GM18498 (cell line): ENCODE measurements around the gene ZNF354B.
"Not testable (repeated sequence)": the region's sequence is repeated elsewhere in the genome, so short reads cannot be mapped to it uniquely, and the experiment has no call there.

ENCODE experiments used
- ATAC-seq: cut with Tn5 transposase; IDR thresholded peaks from one replicate; pipeline ENCODE4 v1.9.1; 2021; ENCODE audit warnings: mild to moderate bottlenecking, moderate library complexity; ENCODE audit not compliant: unreplicated experiment

ZNF354B gene

GRCh38 chr5:178859625-178860521 is at the start of gene ZNF354B:
Gene ZNF354B (plus strand): TSS chr5:178859953. CDS start chr5:178861048, 1,095 bp downstream.
- peak; percentile 98 for ATAC-seq

GRCh38 chr5:178817506-178817905 is 42.2 kb upstream of the ZNF354B start:
- no peak for ATAC-seq

- no peak for ATAC-seq
These were observed 41.7 kb upstream of the ZNF354B start for GRCh38 chr5:178818094-178818493.

DNA sequence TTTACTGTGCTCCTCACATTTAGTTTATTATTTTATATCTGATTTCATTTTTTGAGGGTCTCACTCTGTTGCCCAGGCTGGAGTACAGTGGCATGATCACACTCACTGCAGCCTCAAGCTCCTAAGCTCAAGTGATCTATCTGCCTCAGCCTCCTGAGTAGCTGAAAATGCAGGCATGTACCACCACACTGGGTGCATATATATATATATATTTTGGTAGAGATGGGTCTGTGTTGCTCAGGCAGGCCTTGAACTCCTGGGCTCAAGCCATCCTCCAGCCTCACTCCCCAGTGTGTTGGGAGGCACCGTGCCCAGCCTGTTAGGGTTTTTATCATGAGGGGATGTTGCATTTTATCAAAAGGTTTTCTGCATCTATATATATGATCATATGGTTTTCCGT is 39.8 kb upstream of the ZNF354B start:
- ATAC-seq, result no peak

DNA sequence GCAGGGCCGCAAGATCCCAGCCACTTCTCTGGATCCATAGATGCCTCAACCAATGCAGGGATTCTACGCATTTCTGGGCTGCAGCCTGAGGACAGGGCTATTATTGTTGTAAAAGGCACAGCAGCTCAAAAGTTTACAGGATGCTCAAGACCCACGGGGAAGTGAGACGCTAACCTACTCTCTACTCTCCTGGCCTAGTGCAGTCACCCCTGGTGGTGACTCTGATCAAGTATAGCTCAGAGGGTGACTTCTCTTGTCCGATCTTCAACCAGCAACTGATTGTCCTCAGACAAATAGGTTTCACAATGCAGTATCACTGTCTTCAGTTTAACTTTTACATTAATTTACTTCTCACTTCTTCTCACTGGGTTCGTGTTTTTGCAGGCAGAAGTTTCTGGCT is 34.3 kb upstream of the ZNF354B start:
- ATAC-seq, result no peak

DNA sequence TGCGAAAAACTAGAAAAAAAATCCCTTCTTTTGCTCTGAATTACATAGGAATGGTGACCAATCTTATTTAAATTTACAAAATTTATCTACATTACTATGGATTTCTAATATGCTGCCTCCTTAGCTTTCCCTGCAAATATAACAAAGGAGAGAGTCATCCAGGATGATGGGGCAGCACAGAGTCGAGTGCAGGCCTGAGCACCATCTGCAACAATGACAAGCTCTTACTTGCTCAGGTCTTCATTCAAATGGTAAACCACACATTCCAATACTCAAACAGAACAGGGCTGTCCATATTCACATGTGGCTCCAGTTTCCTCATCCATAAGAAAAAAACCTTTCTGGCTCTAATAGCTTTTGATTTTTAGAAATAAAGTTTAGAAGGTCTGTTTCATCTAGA is 33.5 kb upstream of the ZNF354B start:
- no peak for ATAC-seq

DNA sequence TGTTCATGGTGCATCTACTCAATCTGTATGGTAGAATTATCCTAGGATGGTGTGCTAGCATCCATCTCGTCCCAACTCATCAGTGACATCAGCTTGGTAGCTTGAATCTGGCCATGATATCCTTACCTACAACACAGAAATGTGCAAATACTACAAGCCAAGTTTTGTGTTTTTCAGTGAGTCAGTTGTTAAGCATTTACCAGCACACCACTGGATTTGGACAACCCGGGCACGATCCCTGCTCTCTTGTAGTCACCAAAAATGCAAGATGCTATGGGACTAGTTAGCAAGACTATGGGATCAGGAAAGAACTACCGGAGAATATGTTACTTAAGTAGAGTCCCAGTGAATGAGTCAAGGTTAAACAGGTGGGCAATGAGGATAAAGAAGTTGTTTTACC is 32.1 kb upstream of the ZNF354B start:
- no peak for ATAC-seq

GRCh38 chr5:178831049-178831448 is 28.7 kb upstream of the ZNF354B start:
- ATAC-seq, result no peak

DNA sequence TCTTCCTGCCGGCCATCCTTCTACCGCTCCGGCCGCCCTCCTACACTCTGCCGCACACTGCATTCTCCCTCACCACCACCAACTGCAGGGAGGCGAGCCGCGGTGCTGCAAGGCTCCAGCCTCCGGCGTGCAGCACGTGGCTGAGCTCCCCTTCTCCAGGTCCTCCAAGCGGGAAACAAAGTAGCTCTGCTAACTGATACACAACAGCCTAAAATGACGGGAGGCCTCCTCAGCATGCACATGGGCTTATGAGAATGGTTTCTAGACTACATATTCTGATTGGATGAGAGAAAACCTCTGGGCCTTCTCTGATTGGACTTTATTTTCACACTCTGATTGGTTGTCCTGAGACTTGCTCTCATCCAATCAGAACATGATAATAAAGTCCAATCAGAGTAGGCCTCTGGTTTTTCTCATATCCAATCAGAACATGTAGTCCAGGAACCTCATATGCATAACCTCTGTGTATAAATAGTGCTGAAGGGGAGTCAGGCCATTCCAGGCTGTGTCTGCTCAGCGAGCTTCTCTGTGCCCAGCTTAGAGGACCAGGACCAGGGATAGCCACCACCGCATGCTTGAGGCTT is 27.0 kb upstream of the ZNF354B start:
- ATAC-seq, result no peak

GRCh38 chr5:178836628-178837027 is 23.1 kb upstream of the ZNF354B start:
- no peak for ATAC-seq

DNA sequence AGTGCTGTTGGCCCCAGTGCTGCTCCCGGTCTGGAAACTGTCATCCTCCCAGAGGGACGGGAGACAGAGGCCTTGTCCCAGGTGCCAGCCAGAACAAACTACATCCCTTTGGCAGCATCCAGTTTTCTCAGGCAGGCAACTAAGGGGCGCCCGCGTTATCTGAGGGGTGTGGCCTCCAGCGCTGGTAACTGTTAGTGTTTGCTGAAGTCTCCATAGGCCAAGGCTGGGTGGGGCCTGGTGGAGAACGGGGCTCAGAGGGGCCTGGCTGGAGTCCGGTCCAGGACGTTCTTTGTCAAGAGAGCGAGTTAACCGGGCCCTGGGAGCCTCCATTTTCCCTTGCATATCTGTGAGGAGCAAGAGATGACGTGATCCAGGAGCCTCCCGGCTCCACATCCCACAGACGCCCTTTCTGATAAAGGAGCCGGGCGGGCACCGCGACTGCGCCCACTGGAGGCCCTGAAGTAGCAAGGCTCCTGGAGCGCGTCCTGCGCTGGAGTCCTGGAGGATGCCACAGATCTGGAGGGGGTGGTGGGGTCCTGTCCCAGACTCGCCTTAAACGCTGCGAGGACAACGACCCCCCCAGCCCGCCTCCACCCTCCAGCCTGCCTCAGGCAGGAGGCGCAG is 20.9 kb upstream of the ZNF354B start:
- ATAC-seq, result not testable (repeated sequence)

GRCh38 chr5:178839319-178839704 is 20.4 kb upstream of the ZNF354B start:
- ATAC-seq, result no peak

DNA sequence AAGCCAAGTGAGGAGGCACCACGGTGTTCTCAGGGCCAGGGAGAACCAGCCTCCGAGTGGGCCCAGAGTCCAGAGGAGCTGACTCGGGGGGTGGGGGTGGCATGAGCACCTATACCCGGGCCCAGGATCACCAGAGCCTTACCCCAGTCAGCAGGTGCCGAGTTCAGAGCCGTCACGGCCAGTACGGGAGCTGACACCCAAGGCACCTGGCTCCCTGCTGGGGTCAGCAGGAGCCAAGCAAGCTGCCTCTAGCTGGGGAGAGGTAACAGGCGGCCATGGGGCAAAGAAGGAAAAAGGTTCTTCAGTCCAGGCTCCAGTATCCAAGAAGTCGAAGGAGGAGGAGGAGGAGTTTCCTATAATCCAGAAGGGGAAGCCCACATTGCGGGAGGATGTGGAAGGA is 19.4 kb upstream of the ZNF354B start:
- ATAC-seq, result not testable (repeated sequence)

GRCh38 chr5:178849316-178849715 is 10.4 kb upstream of the ZNF354B start:
- no peak for ATAC-seq

DNA sequence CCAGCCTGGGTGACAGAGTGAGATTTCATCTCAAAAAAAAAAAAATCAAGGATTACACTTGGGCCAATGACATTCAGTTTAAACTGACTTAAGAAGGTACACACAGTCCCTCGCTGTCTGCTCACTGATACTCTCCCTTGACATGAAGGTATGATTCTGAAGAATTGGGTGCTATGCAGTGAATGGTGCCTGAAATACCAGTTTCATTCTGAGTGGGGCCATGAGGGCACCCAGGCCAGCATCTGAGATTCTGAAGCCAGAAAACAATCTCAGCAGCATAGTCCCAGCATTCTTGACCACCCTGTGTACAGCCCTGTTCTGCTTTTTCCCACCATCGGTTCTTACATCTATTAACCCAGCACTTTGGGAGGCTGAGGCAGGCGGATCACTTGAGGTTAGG is 7.8 kb upstream of the ZNF354B start:
- ATAC-seq, result no peak

GRCh38 chr5:178854284-178854683 is 5.5 kb upstream of the ZNF354B start:
- no peak for ATAC-seq

DNA sequence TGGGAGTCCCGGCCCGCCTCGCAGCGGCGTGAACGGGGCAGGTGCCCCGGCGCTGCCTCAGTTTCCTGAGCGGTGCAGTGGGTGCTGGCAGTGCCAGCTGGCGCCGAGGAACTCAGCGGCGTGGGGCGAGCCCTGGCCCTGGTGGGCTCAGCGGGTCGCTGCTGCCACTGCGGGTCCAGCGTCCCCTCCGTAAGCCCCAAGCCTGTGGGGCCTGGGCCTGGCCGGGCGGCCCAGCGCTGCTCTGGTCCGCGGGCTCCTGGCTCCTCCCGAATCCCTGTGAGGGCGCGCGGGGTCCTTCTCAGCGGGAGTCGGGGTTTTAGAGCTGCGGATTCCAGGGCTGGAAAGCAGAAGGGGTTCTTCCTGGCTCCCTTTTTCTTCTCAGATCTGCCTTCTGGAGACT is 862 bp downstream of the ZNF354B start:
- ATAC-seq, result peak; percentile 0

GRCh38 chr5:178861627-178862026 is 1.9 kb downstream of the ZNF354B start:
- ATAC-seq, result no peak

- ATAC-seq, result no peak
These were observed 7.2 kb downstream of the ZNF354B start for GRCh38 chr5:178866946-178867345.

DNA sequence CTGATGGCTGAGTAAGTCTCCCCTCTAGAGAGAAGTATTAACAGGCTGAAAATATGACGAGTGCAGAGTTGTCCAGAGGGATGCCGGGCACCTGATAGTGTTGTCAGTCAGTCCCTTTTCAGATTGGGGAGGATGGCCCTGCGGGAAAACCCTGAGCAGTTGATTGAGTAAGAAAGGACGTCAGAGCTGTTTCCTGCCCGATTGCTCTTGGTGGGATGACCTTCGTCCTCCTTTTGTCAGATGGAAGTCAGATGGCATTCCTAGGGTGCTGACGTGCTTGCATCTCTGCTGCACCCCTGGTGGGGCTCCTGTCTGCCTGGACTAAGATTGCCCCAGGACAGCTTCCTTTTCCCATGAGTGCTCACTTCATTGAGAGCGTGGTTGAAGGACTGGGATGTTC is 9.8 kb downstream of the ZNF354B start:
- ATAC-seq, result no peak

DNA sequence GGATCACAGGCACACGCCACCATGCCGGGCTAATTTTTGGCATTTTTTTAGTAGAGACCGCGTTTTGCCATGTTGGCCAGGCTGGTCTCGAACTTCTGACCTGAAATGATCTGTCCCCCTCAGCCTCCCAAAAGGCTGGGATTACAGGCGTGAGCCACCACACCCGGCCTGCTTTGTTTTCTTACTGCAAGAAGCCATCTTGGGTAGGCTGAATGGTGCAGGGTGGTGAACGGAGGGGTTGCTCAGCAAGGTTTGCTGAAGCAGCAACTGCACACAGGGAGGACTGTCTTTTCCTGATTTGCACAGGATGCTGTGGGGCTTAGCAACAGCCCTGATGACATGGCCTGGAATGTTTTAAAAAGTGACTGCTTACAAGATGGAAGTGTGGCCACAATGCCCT is 10.7 kb downstream of the ZNF354B start:
- no peak for ATAC-seq

DNA sequence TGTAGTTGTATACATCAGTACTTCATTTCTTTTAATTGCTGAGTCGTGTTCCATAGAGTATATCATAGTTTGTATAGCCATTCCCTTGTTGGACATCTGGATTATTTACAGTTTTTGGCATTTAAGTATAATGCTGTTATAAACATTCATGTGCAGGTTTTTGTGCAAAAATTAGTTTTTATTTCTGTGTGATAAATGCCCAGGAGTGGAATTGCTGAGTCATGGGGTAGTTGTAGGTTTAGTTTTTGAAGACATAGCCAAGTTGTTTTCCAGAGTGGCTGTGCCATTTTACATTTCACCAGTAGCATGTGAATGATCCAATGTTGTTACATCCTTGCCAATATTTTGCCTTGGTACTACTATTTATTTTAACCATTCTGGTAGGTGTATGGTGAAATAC is 12.5 kb downstream of the ZNF354B start:
- no peak for ATAC-seq
